ENCODE results near the gene BRD9. TPM values are rescaled to one million over a fixed set of nuclear protein-coding genes. Genes with fewer than 3 reads are reported as not detected.

BRD9 gene
- total RNA-seq, 2 donors from 2014 or later = 18.9 to 47.1 TPM

DNA sequence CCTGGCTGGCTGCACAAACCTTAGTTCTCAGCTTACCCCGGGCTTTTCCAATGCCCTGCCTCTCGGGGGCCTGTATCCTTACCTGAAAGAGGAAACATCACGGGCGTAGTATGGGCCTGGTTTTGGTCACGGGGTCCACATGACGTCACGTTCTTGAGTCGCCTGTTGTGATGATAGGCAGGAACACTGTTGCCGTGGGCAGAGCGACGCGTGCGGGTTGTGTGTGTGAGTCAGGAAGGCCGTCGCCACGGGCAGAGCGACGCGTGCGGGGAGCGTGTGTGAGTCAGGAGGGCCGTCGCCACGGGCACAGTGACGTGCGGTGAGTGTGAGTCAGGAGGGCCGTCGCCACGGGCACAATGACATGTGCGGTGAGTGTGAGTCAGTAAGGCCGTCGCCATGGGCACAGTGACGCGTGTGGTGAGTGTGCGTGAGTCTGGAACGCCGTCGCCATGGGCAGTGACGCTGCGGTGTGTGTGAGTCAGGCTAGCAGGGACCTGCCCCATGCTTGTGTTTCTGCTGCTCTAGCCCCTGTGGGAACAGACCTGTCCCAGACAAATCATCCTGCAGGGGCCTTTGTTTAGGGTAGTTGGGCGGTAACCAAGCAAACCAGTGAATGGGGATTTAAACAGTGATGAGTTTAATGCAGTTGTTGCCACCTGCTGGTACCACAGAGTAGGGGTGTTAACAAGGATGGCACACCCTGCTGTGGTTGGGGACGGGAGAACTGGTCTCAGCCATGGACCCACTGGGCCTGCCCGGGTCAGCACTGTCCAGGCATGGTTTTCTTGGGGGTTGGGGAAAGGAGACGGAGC lies 19.9 kb upstream of the BRD9 start:
- no peak for ATAC-seq
- peak in 1 of 4 donors; percentile 8 for DNase-seq
- intact Hi-C loops (cut with DNase I) = no loop called here

DNA sequence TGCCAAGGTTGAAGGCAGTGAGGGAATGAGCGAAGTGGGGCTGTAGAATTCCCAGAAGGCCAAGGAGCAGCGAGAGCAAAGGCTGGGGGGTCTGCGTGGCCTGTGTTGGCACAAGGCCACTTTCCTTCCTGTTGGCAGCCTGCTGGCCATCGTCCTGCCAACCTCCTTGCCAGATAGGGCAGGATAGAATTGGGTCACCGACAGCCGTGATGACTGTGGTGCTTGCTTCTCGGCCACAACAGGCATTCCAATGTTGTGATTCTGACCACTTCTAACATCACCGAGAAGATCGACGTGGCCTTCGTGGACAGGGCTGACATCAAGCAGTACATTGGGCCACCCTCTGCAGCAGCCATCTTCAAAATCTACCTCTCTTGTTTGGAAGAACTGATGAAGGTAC lies 19.0 kb upstream of the BRD9 start:
- no peak for TF ChIP-seq POLR2A (IDR thresholded peaks at IDR 0.05)
- TF ChIP-seq, protein P1, sequence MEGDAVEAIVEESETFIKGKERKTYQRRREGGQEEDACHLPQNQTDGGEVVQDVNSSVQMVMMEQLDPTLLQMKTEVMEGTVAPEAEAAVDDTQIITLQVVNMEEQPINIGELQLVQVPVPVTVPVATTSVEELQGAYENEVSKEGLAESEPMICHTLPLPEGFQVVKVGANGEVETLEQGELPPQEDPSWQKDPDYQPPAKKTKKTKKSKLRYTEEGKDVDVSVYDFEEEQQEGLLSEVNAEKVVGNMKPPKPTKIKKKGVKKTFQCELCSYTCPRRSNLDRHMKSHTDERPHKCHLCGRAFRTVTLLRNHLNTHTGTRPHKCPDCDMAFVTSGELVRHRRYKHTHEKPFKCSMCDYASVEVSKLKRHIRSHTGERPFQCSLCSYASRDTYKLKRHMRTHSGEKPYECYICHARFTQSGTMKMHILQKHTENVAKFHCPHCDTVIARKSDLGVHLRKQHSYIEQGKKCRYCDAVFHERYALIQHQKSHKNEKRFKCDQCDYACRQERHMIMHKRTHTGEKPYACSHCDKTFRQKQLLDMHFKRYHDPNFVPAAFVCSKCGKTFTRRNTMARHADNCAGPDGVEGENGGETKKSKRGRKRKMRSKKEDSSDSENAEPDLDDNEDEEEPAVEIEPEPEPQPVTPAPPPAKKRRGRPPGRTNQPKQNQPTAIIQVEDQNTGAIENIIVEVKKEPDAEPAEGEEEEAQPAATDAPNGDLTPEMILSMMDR (IDR thresholded peaks at IDR 0.05) = no peak
- Histone ChIP-seq H3K4me1 (peaks cover 6% of the 10 kb centered on the region), H3K4me3 (no peak overlapping the region), H3K27me3 (no peaks in the 10 kb centered on the region), H3K27ac (no peak overlapping the region), H3K9me3 (no peaks in the 10 kb centered on the region), H3K36me3 (replicated peaks in 1 of 2; ENCODE audit: insufficient read depth in 1 of 2, low read depth in 2 of 2) (no peaks in the 10 kb centered on the region)
- no peak for ATAC-seq
- intact Hi-C loops (cut with DNase I) = no loop called here
- WGBS, 2 donors = 78 to 86% methylated on average over 11 of the region's 11 CpGs
- peak in 1 of 4 donors; percentile 10 for DNase-seq

More for the DNA sequence above, 19.9 kb upstream of the BRD9 start:
- Histone ChIP-seq H3K4me3 (no peak overlapping the region), H3K9me3 (no peaks in the 10 kb centered on the region), H3K4me1 (peaks cover 14% of the 10 kb centered on the region), H3K27ac (no peak overlapping the region), H3K27me3 (no peaks in the 10 kb centered on the region), H3K36me3 (replicated peaks in 1 of 2; ENCODE audit: insufficient read depth in 1 of 2, low read depth in 2 of 2) (no peaks in the 10 kb centered on the region)
- TF ChIP-seq, protein P1 (IDR thresholded peaks at IDR 0.05) = no peak
- no peak for TF ChIP-seq POLR2A (IDR thresholded peaks at IDR 0.05)
- WGBS, 2 donors = 91 to 95% methylated on average over 29 to 42 of the region's 44 CpGs

DNA sequence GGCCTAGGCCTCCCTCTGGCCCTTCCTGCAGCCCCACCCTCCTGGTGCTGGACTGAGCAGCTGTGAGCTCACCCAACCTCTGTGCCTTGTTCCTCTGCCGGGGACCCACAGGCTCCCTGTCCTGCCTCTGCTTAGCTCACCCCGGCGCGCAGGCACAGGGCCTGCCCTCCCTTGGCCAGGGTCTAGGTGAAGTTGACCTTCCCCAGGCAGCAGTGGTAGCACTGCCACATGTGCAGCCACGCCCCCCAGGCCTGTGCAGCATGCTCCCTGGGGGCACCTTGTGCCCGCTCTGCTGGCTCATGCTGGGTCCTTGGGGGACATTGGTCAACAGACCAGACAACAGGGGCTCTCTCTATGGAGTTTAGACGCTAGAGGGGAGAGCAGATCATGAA lies 18.2 kb upstream of the BRD9 start:
- H3K9me3 ChIP-seq = no peaks in the 10 kb centered on the region
- no peaks in the 10 kb centered on the region for H3K4me1 ChIP-seq
- peak in 1 of 4 donors; percentile 7 for DNase-seq
- no peaks in the 10 kb centered on the region for H3K27me3 ChIP-seq
- TF ChIP-seq, protein P1 (IDR thresholded peaks at IDR 0.05) = no peak
- no peak for TF ChIP-seq POLR2A (IDR thresholded peaks at IDR 0.05)
- 90 to 94% methylated on average over 2 to 7 of the region's 7 CpGs for WGBS, 2 donors
- no peak for ATAC-seq
- H3K27ac ChIP-seq = no peak overlapping the region
- intact Hi-C loops (cut with DNase I) = no loop called here
- H3K4me3 ChIP-seq = no peak overlapping the region
- no peaks in the 10 kb centered on the region for H3K36me3 ChIP-seq (replicated peaks in 1 of 2; ENCODE audit: insufficient read depth in 1 of 2, low read depth in 2 of 2)

DNA sequence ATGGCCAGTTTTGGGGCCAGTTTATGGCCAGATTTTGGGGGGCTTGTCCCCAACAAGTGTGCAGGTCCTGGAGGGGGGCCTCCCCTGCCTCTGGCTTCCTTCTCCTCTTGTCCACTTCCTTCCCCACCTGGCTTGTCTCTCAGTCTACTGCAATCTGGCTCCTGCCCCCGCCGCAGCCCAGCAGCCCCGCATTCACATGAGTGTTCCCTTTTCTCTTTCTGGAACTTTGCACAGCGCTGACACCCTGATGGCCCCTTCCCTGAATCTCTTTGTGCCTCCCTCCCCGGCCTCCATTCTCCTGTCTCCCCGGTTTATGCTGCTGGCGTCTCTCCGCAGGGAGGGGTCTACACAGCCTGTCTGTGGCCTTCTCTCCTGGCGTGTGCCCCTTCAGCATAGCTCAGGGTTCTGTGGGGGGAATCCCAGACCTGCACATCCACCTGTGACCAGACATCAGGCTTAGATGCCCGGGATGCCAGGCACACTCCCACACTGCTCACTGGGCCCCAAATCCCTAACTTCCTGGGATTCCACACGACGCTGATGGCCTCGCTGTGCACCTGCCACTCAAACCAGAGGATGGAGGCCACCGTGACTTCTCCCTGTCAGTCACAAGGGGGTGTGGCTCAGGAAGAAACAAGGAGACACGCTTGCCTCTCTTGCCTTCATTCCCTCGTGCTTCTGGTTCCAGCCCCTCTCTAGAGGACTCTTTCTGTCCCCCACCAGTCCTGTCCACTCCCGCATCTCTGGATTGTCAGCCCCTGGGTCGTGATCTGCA lies 17.6 kb upstream of the BRD9 start:
- Histone ChIP-seq H3K4me1 (no peaks in the 10 kb centered on the region), H3K27ac (no peak overlapping the region), H3K36me3 (replicated peaks in 1 of 2; ENCODE audit: insufficient read depth in 1 of 2, low read depth in 2 of 2) (no peaks in the 10 kb centered on the region), H3K4me3 (no peak overlapping the region), H3K9me3 (no peaks in the 10 kb centered on the region), H3K27me3 (no peaks in the 10 kb centered on the region)
- TF ChIP-seq, protein P1 (IDR thresholded peaks at IDR 0.05) = no peak
- TF ChIP-seq POLR2A (IDR thresholded peaks at IDR 0.05) = no peak
- 94 to 96% methylated on average over 18 of the region's 18 CpGs for WGBS, 2 donors
- ATAC-seq = no peak
- intact Hi-C loops (cut with DNase I) = no loop called here
- DNase-seq = peak in 1 of 4 donors; percentile 3

All from body of pancreas (tissue), 4 donors.